GM18873 (cell line): Measurements from ENCODE around the gene TUB.

ENCODE experiments used
- ATAC-seq: cut with Tn5 transposase; IDR thresholded peaks from one replicate; pipeline ENCODE4 v1.9.1; 2021; ENCODE audit warnings: mild to moderate bottlenecking, moderate library complexity, moderate number of reproducible peaks; ENCODE audit not compliant: unreplicated experiment, low FRiP score

TUB gene

DNA sequence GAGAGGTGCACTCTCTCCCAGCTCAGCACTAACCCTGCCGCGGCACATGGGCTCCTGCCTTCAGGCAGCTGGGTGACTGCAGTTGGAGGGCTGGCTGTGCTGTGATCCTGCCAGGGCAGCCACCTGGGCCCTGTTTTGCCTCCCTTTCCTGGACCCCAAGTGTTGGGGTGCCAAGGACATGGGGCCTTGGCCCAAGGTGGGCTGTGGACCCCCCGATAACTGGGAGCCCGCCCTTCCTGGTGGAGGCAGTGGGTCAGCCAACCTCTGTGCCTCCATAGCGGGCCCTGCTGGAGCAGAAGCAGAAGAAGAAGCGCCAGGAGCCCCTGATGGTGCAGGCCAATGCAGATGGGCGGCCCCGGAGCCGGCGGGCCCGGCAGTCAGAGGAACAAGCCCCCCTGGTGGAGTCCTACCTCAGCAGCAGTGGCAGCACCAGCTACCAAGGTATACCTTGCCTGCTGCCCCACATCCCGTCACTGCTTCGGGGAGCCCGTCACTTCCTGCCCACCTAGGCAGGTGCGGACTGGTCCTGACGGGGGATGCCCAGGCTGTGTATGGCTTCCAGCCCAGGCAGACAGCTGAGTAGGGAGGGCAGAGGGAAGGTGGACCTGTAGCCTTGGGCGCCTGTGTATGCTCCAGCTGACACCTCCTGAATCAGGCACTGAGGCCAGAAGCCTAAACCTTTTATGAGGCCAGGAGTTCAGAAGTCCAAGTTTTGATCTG is 8.9 kb downstream of the TUB start:
- ATAC-seq: no peak

DNA sequence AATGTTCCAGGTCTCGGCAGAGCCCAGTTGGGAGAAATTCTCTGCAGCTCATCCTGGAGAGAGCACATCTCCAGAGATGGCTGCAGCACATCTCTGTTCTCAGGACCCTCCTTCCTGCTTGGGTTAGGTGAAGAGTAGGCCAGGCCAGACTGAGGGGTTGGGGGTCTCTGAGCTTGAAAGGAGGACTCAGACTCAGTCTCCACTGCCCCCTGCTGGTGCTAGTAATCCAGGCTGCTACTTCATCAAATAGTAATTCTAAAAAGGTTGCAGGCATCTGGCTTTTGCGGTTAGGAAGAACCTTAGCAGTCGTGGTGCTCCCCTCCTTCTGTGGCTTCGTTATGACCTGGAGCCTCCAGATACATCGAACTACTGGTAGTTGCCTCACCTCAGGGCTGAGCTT is 9.7 kb downstream of the TUB start:
- ATAC-seq: no peak

DNA sequence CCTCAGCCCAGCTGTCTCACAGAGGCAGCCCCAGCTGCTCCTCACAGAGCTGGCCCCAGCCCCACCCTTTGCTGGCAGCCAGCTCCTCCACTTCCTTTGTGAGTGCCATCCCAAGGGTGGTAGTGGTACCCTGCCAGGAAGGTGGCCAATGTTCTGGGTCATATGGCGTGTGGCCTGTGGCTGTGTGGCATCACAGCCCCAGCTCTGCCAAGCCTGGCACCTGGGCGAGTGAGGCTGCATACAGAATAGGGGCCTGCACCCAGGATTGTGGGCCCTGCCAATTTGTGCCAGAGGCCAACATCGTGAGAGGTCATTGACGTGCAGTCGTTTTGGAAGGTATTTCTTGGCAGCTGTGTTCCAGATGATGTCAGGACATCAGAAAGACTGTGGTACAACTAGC is 10.7 kb downstream of the TUB start:
- no peak for ATAC-seq

DNA sequence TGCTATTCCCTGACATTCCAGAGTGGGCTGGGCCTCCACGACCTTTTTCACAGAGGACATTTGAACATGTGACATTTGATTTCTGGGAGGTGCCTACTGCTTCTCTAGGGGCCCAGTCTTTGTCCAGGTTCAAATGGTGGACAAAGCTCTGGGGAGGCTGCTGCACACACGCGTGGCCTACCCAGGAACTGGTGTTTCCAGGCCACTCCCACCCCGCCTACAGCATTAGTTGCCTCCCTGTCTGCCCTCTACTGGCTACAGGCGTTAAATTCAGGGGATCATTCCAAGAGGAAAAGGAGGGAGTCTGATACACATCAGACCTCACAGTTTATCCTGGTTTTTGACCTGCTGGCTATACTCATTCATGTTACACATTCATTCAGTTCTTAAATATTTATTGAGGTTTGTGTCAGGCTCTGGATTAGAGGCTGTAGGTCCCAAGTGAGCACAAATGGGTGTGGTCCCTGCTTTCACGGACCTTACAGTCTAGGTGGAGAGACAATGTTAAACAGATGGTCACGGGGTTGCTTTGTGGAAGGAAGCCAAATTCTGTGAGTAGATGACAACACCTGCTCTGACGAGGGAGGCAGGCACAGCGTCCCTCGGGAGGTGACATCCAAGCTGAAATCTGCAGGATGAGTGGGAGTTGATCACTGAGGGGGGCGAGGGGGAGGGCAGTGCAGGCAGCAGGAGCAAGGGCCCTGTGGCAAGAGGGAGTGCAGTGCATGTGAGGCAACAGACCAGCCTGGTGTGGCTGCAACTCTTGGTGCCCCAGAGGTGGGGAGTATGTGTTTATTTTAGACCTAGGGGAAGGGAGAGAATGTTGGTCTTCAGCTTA is 11.8 kb downstream of the TUB start:
- no peak for ATAC-seq

DNA sequence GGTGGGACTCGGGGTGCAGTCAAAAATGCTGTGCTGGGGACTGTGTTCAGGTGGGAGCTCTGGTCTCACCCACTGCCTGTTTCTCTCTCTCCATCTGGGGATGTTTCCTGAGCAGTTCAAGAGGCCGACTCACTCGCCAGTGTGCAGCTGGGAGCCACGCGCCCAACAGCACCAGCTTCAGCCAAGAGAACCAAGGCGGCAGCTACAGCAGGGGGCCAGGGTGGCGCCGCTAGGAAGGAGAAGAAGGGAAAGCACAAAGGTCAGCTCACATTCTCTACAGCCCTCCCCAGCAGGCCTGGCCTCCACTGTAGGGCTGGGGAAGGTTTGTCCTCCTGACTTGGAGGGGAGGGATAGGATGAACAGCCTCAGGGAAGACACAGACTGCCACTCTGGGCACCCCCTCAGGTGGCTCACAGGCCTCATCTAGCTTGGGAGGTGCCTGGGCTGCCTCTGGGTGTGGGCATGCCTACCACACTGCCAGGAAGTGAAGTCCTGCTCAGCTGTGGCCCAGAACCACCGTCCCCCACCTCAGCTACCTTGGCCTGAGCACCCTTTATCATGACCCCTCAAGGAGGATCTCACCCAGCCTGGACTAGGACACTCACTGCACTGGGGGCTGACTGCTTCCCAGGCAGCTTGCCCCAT is 13.0 kb downstream of the TUB start:
- ATAC-seq: no peak

DNA sequence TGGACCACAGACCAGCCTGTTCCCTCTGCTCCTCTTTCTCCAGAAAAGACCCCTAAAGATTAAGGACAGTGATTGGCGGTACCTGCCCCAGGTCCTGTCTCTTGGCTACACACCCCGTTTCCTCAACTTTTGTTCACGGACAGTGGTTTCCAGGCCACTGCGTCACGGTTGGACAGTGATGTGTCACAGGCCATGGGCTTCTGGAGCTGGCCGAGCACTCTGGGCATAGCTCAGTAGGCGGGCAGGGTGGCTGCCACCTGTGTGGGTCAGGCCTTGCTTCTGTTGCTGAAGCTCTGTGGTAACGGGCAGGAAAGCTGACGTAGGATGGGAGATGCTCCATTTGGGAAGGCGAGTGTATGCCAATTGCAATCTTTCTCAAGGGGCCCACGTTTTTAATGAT is 13.6 kb downstream of the TUB start:
- ATAC-seq: no peak

DNA sequence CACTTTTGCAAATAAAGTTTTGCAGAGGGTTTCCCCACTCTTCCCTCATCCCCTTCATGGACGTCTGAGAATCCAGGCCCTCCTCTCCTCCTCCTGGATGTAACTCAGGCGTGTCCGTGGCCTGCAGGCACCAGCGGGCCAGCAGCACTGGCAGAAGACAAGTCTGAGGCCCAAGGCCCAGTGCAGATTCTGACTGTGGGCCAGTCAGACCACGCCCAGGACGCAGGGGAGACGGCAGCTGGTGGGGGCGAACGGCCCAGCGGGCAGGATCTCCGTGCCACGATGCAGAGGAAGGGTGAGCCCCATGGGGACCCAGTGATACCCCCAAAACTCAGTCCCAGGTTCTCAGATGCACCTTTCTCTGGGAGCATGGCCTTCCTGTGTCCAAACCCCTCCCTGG is 14.4 kb downstream of the TUB start:
- no peak for ATAC-seq

DNA sequence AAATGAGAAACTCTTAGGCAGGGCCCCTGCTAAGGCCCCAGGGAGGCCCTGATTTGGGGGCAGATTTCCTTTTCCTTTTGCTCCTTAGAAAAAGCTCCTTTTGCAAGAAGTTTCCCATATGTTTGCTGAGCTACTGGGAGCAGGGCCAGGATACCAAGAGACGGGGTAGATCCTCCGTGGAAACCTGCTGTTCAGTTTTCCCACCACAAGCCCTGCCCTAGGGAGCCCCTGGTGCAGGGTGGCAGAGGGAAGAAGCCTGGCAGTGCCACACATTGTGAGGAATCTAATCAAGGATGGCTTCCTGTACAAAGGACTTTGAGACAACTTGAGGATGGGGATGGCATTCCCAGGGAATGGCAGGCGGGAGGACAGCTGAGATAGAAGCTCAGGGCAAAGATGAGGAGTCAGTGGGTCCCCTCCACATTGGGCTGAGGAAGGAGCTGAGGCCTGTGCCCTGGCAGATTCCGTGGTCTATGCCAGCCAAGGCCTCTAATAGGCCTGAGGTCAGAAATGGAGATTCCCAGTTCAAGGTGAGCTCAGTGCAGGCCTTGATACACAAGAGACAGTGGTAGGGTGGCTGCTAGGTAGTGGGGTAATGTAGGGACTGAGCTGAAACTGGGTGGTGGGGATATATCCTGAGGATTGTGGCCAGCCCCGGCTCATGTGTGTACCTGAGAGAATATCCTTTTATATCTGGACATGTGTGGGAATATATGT is 15.0 kb downstream of the TUB start:
- no peak for ATAC-seq

DNA sequence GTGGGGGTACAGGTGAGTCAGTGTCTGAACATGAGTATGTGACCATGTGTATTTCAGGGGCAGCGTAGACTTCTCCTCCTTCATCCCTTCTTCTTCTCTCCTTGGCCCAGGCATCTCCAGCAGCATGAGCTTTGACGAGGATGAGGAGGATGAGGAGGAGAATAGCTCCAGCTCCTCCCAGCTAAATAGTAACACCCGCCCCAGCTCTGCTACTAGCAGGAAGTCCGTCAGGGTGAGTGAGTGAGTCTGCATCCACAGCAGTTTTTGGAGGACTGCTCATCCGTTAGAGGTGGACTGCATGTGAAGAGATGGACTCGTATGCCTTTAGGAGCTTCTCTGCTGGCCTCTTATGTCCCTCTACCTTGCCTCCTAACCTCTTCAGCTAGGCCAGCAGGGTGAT is 15.6 kb downstream of the TUB start:
- no peak for ATAC-seq

DNA sequence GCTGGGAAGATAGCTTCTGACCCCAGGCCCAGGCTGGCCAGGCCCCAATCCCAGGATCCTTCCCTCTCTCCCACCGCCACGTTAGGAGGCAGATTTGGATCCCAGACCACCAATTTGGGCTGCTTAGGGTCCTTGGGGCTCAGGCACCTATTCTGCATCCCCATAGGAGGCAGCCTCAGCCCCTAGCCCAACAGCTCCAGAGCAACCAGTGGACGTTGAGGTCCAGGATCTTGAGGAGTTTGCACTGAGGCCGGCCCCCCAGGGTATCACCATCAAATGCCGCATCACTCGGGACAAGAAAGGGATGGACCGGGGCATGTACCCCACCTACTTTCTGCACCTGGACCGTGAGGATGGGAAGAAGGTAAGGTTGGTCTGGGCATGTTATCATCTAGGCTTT is 16.1 kb downstream of the TUB start:
- ATAC-seq: no peak

DNA sequence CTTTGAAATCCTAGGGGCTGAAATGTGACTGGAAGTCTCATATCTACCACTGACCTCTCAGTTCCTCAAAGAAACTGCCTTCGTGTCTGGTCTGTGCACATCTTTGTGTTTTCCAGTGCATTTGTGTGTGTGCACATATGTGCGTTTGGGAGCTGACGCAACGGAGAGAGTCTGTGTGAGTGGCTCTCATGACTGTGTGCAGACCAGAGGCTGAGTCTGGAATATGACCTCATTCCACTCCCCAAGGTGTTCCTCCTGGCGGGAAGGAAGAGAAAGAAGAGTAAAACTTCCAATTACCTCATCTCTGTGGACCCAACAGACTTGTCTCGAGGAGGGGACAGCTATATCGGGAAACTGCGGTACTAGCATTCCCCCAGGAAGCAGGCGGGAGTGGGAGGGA is 16.5 kb downstream of the TUB start:
- ATAC-seq: no peak

DNA sequence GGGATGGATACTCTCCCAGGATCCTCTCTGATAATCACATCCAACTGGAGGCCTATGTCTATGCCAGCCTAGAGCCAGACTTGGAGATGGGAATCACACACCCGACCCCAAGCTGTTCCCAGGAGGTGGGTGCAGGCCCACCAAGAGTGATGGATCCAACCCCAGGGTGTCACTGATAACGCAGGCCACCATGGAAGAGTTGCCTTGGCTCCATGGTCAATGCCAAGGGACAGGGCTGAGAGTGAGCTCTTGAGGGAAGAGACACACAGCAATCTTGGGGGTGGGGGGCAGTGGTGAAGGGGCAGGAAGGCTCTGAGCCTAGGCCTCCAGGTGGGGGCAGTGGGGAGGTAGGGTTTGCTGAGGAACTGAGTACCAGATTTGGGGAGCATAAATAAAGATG is 16.9 kb downstream of the TUB start:
- no peak for ATAC-seq

DNA sequence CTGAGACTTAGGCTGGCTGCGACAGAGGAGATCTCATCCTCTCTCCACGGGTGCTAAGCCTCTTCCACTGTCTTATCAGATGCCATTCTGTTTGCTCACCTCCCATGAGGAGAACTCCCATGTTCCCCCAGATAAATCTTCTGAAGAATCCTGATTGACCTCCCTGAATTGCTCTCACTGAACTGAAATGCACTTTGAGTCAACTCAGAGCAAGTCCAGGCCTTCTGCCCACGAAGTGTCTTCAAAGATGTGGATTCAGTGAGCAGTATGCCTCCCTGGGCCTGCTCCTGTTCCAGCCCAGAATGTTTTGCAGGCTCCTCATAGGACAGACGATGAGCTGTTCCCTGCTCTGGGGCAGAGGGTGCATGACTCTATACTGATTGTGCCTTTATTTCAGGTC is 17.4 kb downstream of the TUB start:
- ATAC-seq: no peak

DNA sequence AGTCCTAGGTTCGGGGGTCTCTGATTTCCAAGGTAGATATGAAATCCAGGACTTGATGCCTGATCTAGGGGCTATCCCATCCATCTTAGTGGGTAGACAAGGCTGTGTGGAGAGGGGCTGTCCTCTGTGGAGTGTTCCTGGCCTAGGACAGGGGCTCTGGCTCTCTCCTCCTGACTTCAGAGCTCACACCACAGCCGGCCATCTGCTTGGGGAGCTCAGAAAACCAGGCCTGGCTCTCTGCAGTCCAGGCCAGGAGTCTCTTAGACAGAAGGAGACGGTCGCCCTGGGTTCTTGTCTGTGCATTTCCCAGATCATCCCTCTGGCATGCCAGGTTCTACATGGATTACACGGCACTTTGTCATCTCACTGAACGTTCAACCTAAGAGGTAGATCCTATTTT is 17.9 kb downstream of the TUB start:
- ATAC-seq: no peak

DNA sequence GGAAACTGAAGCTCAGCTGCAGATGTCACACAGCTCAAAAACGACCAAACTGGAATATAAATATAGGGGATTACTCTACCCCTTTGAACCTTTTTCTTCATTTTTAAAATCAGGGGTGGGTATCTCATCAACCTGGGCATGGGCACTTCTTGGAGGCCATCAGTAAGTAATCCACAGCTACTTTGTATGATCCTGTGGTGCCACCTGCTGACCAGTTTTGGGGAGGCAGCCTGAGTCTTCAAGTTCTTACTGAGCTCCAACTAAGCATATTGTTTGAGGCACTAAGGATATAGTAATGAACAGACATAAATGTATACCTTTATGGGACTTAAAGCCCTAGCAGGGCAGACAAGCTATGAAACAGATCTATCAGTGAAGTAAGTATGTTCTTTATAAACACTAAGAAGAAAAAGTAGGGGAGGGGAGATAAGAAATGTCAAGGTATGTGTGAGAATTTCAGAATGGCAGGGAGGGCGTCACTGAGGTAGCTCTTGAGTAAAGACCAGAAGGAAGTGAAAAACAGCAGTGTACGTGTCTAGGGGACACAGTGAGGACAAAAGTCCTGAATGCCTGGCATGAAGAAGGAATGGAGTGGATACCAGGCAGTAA is 18.4 kb downstream of the TUB start:
- no peak for ATAC-seq

DNA sequence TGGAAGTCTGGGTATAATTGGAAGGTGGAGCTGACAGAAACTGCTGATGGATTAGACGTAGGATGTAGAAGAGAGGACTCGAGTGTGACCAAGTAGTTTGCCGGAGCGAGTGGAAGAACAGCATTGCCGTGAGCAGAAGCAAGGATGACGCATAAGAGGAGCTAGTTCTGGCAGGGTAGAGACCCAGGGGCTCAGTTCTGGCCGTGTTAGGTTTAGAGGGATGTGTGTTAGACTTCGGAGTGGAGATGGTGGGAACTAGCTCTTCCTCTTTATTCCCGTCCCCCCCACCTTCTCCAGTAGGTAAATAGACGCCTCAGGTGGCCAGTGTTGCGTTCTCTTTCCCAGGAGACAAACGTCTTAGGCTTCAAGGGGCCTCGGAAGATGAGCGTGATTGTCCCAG is 19.1 kb downstream of the TUB start:
- no peak for ATAC-seq

DNA sequence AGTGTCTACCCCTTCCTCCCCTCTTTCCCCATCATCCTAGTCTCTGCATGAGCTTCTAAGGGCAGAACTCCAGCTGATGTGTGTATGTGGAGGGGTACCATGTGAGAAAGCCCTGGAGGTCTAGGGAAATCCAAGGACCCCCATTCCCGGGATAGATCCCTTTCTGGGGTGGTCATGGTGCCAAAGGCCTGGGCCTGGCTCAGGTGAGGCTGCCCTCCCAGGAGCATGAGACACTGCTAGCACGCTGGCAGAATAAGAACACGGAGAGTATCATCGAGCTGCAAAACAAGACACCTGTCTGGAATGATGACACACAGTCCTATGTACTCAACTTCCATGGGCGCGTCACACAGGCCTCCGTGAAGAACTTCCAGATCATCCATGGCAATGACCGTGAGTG is 19.6 kb downstream of the TUB start:
- no peak for ATAC-seq

DNA sequence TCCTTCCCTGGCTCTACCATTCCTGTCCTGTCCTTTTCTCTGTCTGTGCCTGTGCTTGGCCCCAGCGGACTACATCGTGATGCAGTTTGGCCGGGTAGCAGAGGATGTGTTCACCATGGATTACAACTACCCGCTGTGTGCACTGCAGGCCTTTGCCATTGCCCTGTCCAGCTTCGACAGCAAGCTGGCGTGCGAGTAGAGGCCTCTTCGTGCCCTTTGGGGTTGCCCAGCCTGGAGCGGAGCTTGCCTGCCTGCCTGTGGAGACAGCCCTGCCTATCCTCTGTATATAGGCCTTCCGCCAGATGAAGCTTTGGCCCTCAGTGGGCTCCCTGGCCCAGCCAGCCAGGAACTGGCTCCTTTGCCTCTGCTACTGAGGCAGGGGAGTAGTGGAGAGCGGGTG is 20.4 kb downstream of the TUB start:
- no peak for ATAC-seq

DNA sequence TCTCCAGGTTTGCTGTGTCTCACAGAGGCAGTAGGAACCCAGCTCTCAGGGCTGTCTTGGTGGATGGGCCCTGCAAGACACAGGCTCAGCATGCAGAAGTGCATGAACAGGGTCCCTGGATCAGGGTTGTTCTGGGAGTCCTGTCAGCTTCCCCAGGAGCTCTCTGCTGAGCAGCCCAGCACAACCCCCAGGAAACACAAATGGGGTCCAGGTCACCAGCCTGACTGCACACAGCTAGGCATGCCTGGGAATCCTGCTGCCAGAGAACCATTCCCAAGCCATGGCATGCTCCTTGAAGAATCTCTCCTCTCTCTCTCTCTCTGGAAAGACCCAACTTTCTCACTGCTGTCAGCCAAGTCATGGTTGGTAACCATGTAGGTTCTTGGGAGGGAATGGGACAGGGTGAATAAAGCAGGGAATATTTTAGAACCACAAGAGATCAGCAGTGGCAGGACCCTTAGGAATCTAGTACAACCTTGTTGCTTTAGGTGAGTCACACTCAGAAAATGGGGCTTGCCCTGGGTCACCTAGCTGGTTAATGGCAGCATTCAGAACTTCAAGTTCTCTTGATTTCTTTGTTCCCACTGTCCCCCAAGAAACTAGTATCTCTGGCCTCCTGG is 21.4 kb downstream of the TUB start:
- ATAC-seq: no peak

DNA sequence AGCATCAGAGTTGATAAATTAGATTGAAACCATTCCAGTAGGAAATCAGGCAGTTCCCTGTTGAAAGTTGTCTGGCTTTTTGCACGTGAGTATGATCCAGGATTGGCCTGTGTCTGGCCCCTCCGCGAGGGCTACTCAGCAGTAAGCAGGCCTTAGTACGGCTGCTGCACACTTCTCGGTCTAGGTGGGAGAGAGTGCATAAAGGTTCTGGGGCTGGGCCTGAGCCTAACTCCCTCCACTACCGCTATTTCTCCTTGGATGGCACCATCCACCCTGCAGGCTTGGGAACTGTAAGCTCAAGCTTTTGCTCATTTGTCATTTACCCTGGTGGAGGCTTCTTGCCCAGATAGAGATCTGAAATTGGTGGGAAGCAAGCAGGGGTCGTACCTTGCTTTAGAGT is 22.0 kb downstream of the TUB start:
- ATAC-seq: no peak
